H1 (cell line): Measurements from ENCODE around the gene MORN5. TPM values are rescaled to one million over a fixed set of nuclear protein-coding genes. Genes with fewer than 3 reads are reported as not detected.
A peak's percentile ranks its signal among the peaks of the same experiment; 100 is the strongest.

Experiments used
- CTCF ChIA-PET: fragments of 300-600 bp; sonication (Branson Sonifier 250); formaldehyde crosslinking; loops from one replicate; lab custom pipeline; 2021; ENCODE audit not compliant: partially characterized antibody; lab: Charles Lee
- POLR2A ChIA-PET: fragments of 300-600 bp; sonication (Branson Sonifier 250); formaldehyde crosslinking; loops from one replicate; lab custom pipeline; 2021; ENCODE audit warnings: inconsistent platforms; ENCODE audit not compliant: partially characterized antibody; lab: Charles Lee
- DNase-seq, 2 experiments: peaks; one replicate each; pipeline versions ENCODE4 v3.0.0 to v3.0.0-alpha.2; 2010 to 2022; ENCODE audit warnings: low spot score in 2 of 2, low read depth in 1 of 2, mixed read lengths in 1 of 2
- FAIRE-seq: peaks from 2 replicates; lab custom pipeline; 2011; peaks lifted over from hg19 to GRCh38; lab: Jason Lieb, UNC
- H2AFZ ChIP-seq: 2 replicates; pipeline ENCODE4 v1.8.1; 2012; ENCODE audit warnings: low read length, inconsistent platforms
- H2AK5ac ChIP-seq: 2 replicates; pipeline ENCODE4 v1.6.1; 2013; ENCODE audit warnings: low read depth, low read length
- H2BK120ac ChIP-seq: replicated peaks from 2 replicates; pipeline ENCODE3; 2013; ENCODE audit warnings: low read depth, low read length, inconsistent platforms
- H2BK12ac ChIP-seq: 2 replicates; pipeline ENCODE4 v1.6.1; 2013; ENCODE audit warnings: low read depth, low read length
- H2BK15ac ChIP-seq: 2 replicates; pipeline ENCODE4 v1.6.1; 2013; ENCODE audit warnings: low read length
- H2BK20ac ChIP-seq: 2 replicates; pipeline ENCODE4 v1.6.1; 2013; ENCODE audit warnings: low read length
- H2BK5ac ChIP-seq: 2 replicates; pipeline ENCODE4 v1.6.1; 2013; ENCODE audit warnings: low read depth, low read length
- H3K14ac ChIP-seq: 2 replicates; pipeline ENCODE4 v1.6.1; 2013; ENCODE audit warnings: inconsistent platforms; ENCODE audit not compliant: insufficient read length
- H3K18ac ChIP-seq: 2 replicates; pipeline ENCODE4 v1.6.1; 2013; ENCODE audit warnings: low read length; ENCODE audit errors: extremely low read depth
- H3K23ac ChIP-seq: 2 replicates; pipeline ENCODE4 v1.6.1; 2013; ENCODE audit warnings: inconsistent platforms; ENCODE audit not compliant: insufficient read length
- H3K23me2 ChIP-seq: 2 replicates; pipeline ENCODE4 v1.6.1; 2013; ENCODE audit warnings: low read depth, low read length
- H3K27ac ChIP-seq: 2 replicates; pipeline ENCODE4 v1.6.1; 2011; ENCODE audit warnings: low read depth, low read length, inconsistent platforms
- H3K27me3 ChIP-seq, 4 experiments: replicated peaks in 1 of 4; 1 replicate in 1 of 4; 2 replicates in 3 of 4; pipeline versions ENCODE4 v1.6.1 to v1.8.1; 2011 to 2013; ENCODE audit warnings: low read length in 3 of 4, mild to moderate bottlenecking in 3 of 4, inconsistent platforms in 2 of 4, mixed read lengths in 2 of 4, moderate library complexity in 1 of 4; ENCODE audit not compliant: control insufficient read depth in 3 of 4, insufficient read depth in 3 of 4; ENCODE audit errors: extremely low read depth in 1 of 4
- H3K36me3 ChIP-seq, 4 experiments: 2 replicates each; pipeline versions ENCODE4 v1.6.1 to v1.8.1; 2011 to 2013; ENCODE audit warnings: mild to moderate bottlenecking in 4 of 4, low read length in 3 of 4, moderate library complexity in 2 of 4, control low read depth in 1 of 4, inconsistent platforms in 1 of 4; ENCODE audit not compliant: insufficient read depth in 4 of 4, control insufficient read depth in 2 of 4
- H3K4ac ChIP-seq: replicated peaks from 2 replicates; pipeline ENCODE3; 2013; ENCODE audit warnings: low read length, low read depth, mixed read lengths, inconsistent platforms; ENCODE audit not compliant: insufficient read length
- H3K4me1 ChIP-seq, 4 experiments: replicated peaks in 1 of 4; 1 replicate in 1 of 4; 2 replicates in 3 of 4; pipeline versions ENCODE4 v1.6.1 to v1.8.1; 2011 to 2013; ENCODE audit warnings: low read length in 3 of 4, inconsistent platforms in 2 of 4, mixed read lengths in 1 of 4; ENCODE audit not compliant: insufficient read depth in 4 of 4, control insufficient read depth in 3 of 4
- H3K4me2 ChIP-seq, 2 experiments: 2 replicates each; pipeline versions ENCODE4 v1.6.1 to v1.8.1; 2011 to 2013; ENCODE audit warnings: low read depth in 2 of 2, low read length in 2 of 2, control low read depth in 1 of 2, inconsistent platforms in 1 of 2, mild to moderate bottlenecking in 1 of 2; ENCODE audit not compliant: insufficient read depth in 1 of 2
- H3K4me3 ChIP-seq, 4 experiments: fragments of 200-600, 300-600 bp in 1 of 4; sonication (generic), shearing (Covaris generic), sonication (Bioruptor Twin) in 1 of 4; 2 replicates each; pipeline versions ENCODE4 v1.5.1 to v1.8.1; 2011 to 2016; ENCODE audit warnings: low read length in 4 of 4, low read depth in 3 of 4, control low read depth in 2 of 4, inconsistent platforms in 2 of 4, mild to moderate bottlenecking in 2 of 4, mixed read lengths in 1 of 4, moderate library complexity in 1 of 4; ENCODE audit not compliant: insufficient read depth in 2 of 4; ENCODE audit errors: extremely low read depth in 1 of 4
- H3K56ac ChIP-seq: replicated peaks from 2 replicates; pipeline ENCODE3; 2013; ENCODE audit warnings: low read depth, mild to moderate bottlenecking, mixed read lengths, low read length, inconsistent platforms; ENCODE audit not compliant: insufficient read length
- H3K79me1 ChIP-seq: 2 replicates; pipeline ENCODE4 v1.6.1; 2013; ENCODE audit warnings: low read depth, low read length, control low read depth
- H3K79me2 ChIP-seq, 2 experiments: 2 replicates each; pipeline versions ENCODE4 v1.6.1 to v1.8.1; 2012 to 2013; ENCODE audit warnings: low read length in 2 of 2, mild to moderate bottlenecking in 2 of 2, inconsistent platforms in 1 of 2; ENCODE audit not compliant: insufficient read depth in 2 of 2, control insufficient read depth in 1 of 2
- H3K9ac ChIP-seq, 4 experiments: replicated peaks in 1 of 4; 1 replicate in 1 of 4; 2 replicates in 3 of 4; pipeline versions ENCODE4 v1.6.1 to v1.8.1; 2011 to 2013; ENCODE audit warnings: low read depth in 3 of 4, low read length in 3 of 4, control low read depth in 2 of 4, mild to moderate bottlenecking in 2 of 4, moderate library complexity in 2 of 4, inconsistent platforms in 1 of 4; ENCODE audit errors: extremely low read depth in 1 of 4
- H3K9me3 ChIP-seq, 2 experiments: 2 replicates each; pipeline versions ENCODE4 v1.6.1 to v1.8.1; 2012 to 2013; ENCODE audit warnings: mild to moderate bottlenecking in 2 of 2, moderate library complexity in 2 of 2, control low read depth in 1 of 2, inconsistent platforms in 1 of 2, low read depth in 1 of 2, low read length in 1 of 2, mixed read lengths in 1 of 2; ENCODE audit not compliant: insufficient read depth in 2 of 2
- H4K20me1 ChIP-seq, 2 experiments: replicated peaks in 1 of 2; 2 replicates each; pipeline versions ENCODE3 to v1.8.1; 2011 to 2013; ENCODE audit warnings: inconsistent platforms in 2 of 2, low read length in 2 of 2, mild to moderate bottlenecking in 1 of 2; ENCODE audit not compliant: insufficient read depth in 2 of 2, control insufficient read depth in 1 of 2
- H4K5ac ChIP-seq: 2 replicates; pipeline ENCODE4 v1.6.1; 2013; ENCODE audit warnings: low read length, low read depth, mixed read lengths, inconsistent platforms; ENCODE audit not compliant: insufficient read length
- H4K8ac ChIP-seq: 2 replicates; pipeline ENCODE4 v1.8.0; 2013; ENCODE audit warnings: mild to moderate bottlenecking, moderate library complexity, low read length, inconsistent platforms; ENCODE audit not compliant: insufficient read depth; ENCODE audit errors: extremely low read depth
- H4K91ac ChIP-seq: replicated peaks from 2 replicates; pipeline ENCODE3; 2013; ENCODE audit warnings: low read length, mixed read lengths, inconsistent platforms; ENCODE audit not compliant: insufficient read length
- E2F6 ChIP-seq: IDR thresholded peaks from 2 replicates; pipeline ENCODE4 v1.6.1; 2012; ENCODE audit warnings: inconsistent platforms
- NRF1 ChIP-seq: IDR thresholded peaks from 2 replicates; pipeline ENCODE4 v1.6.1; 2011; ENCODE audit warnings: mild to moderate bottlenecking, low read depth, low read length, improper control_type of control experiment
- POLR2A ChIP-seq, 2 experiments: IDR thresholded peaks; 1 replicate in 1 of 2; 2 replicates in 1 of 2; pipeline ENCODE4 v1.6.1; 2011; ENCODE audit warnings: low read depth in 2 of 2, low read length in 2 of 2, mild to moderate bottlenecking in 2 of 2; ENCODE audit errors: control extremely low read depth in 1 of 2
- SIN3A ChIP-seq, 2 experiments: IDR thresholded peaks in 1 of 2; conservative IDR thresholded peaks in 1 of 2; 2 replicates each; pipeline ENCODE4 v1.6.1; 2011 to 2012; ENCODE audit warnings: low read length in 2 of 2, improper control_type of control experiment in 1 of 2, low read depth in 1 of 2, mild to moderate bottlenecking in 1 of 2
- WGBS, 2 experiments: shearing (Covaris generic) in 1 of 2; methylation state at CpG; one replicate each; pipeline versions ENCODE4 v1.1.6 to v1.1.7; 2013 to 2015; ENCODE audit warnings: low lambda C conversion rate in 2 of 2, mixed read lengths in 2 of 2, inconsistent platforms in 1 of 2, low coverage in 1 of 2, missing lambda C conversion rate in 1 of 2; ENCODE audit not compliant: insufficient replicate concordance in 2 of 2, insufficient coverage in 1 of 2, insufficient read length in 1 of 2; ENCODE audit errors: extremely low coverage in 1 of 2, missing lambda C conversion rate in 1 of 2; 5-methylcytosine and 5-hydroxymethylcytosine counted together
- long read RNA-seq, 2 experiments: library from RNA in 1 of 2; library from capped mRNA in 1 of 2; stranded (forward); transcript quantifications; one replicate each; pipeline ENCODE4 v2.0.0, GENCODE V29; 2021; ENCODE audit warnings: inconsistent platforms in 1 of 2
- polyA minus RNA-seq, 3 experiments: library from RNA; depleted of rRNA, polyadenylated mRNA; stranded (reverse); fragments of >200 nt; gene quantifications; 1 replicate in 2 of 3; 2 replicates in 1 of 3; pipeline ENCODE4 v1.2.3, GENCODE V29; 2011
- polyA plus RNA-seq, 7 experiments: library from polyadenylated mRNA; depleted of rRNA in 3 of 7; stranded (reverse) in 5 of 7; unstranded in 2 of 7; fragments of >200 nt in 5 of 7; fragments of 200-250 nt in 2 of 7; gene quantifications; 1 replicate in 5 of 7; 2 replicates in 1 of 7; 4 replicates in 1 of 7; pipeline versions ENCODE4 v1.2.1 to v1.2.3, GENCODE V29; 2011 to 2013; ENCODE audit warnings: missing spikeins in 2 of 7, mixed read lengths in 2 of 7
- total RNA-seq: library from RNA; stranded (reverse); fragmentation: NEBNext Ultra II Directional; extraction: Animal tissue kit (Norgen Biotek cat#: 25700); gene quantifications from 2 replicates; pipeline ENCODE4 v1.2.1, GENCODE V29; 2021

Gene MORN5
- total RNA-seq (not detected in 2 replicates), polyA plus RNA-seq (2011; rRNA removed) (not detected in 2 replicates), polyA minus RNA-seq (2011; rRNA and poly(A)+ RNA removed) (not detected in 2 replicates)
- polyA plus RNA-seq (2011; cell fraction: cytosol; rRNA removed) = not detected
- polyA plus RNA-seq (2011; cell fraction: nucleus; rRNA removed) = not detected
- not detected in 4 replicates for polyA plus RNA-seq (2012, experiment 1 of 2)
- polyA plus RNA-seq (2012, experiment 2 of 2) = not detected
- not detected for polyA plus RNA-seq (2013, experiment 1 of 2)
- polyA plus RNA-seq (2013, experiment 2 of 2) = not detected
- polyA minus RNA-seq (2011; cell fraction: cytosol; rRNA and poly(A)+ RNA removed) = not detected
- polyA minus RNA-seq (2011; cell fraction: nucleus; rRNA and poly(A)+ RNA removed) = not detected
- long read RNA-seq, experiment 1 = 0 reads
- long read RNA-seq, experiment 2 = 0 reads

GRCh38 chr9:122159026-122159924, at the start of gene MORN5, which contains the start of gene NDUFA8:
MORN5 (plus strand) TSS chr9:122159908; CDS start chr9:122159973, 65 bp downstream.
NDUFA8 (minus strand) TSS chr9:122159779; CDS start chr9:122159677, 102 bp downstream.
- peak within 1 kb of the TSS; percentile 44; the same call in 1 of the 2 replicates for H3K18ac ChIP-seq
- H2BK20ac ChIP-seq = no peak within 1 kb of the TSS
- no peak within 1 kb of the TSS for H3K56ac ChIP-seq
- H2AK5ac ChIP-seq = no peak within 1 kb of the TSS
- peak within 1 kb of the TSS; percentile 38 to 94 (median 72) for H3K9ac ChIP-seq
- no peaks in the 10 kb centered on the region for H3K36me3 ChIP-seq
- no peaks in the 10 kb centered on the region; a peak in 1 of 7 replicates for H3K27me3 ChIP-seq
- H3K4me1 ChIP-seq = peaks cover 0 to 4% (median 0%) of the 10 kb centered on the region in 4 experiments; a peak in 2 of 7 replicates
- no peak within 1 kb of the TSS for H2BK120ac ChIP-seq
- peak; percentile 93 to 99 for DNase-seq
- peak within 1 kb of the TSS; percentile 37 for H3K27ac ChIP-seq
- no peak within 1 kb of the TSS for H3K23ac ChIP-seq
- H2BK12ac ChIP-seq = no peak within 1 kb of the TSS
- H3K23me2 ChIP-seq = peaks cover 2% of the 10 kb centered on the region
- H4K8ac ChIP-seq = no peak within 1 kb of the TSS
- peaks cover 0 to 2% of the 10 kb centered on the region in 2 experiments for H4K20me1 ChIP-seq
- peak within 1 kb of the TSS; percentile 87 for H2AFZ ChIP-seq
- H3K9me3 ChIP-seq = peaks cover 0 to 4% of the 10 kb centered on the region in 2 experiments; a peak in 2 of 4 replicates
- peaks cover 0 to 20% of the 10 kb centered on the region in 2 experiments; a peak in 3 of 4 replicates for H3K79me2 ChIP-seq
- peak within 1 kb of the TSS; percentile 95 to 100 for H3K4me2 ChIP-seq
- H3K4me3 ChIP-seq = peak within 1 kb of the TSS; percentile 88 to 93 (median 90)
- peak; percentile 98 for FAIRE-seq
- CTCF ChIA-PET = interaction anchor here (0.6 to 4.9 kb wide), 38 partner anchors 9 to 220 kb away, joined by 3 to 54 read pairs (median 5); no protein-coding TSS in a partner anchor
- H4K91ac ChIP-seq = no peak within 1 kb of the TSS
- no peak within 1 kb of the TSS for H3K4ac ChIP-seq
- peak within 1 kb of the TSS; percentile 88 for H4K5ac ChIP-seq
- no peak within 1 kb of the TSS for H2BK15ac ChIP-seq
- H3K14ac ChIP-seq = no peak within 1 kb of the TSS
- 0 out of 2 replicates have a peak, but pooled peaks cover 2% of the 10 kb centered on the region for H3K79me1 ChIP-seq
- H2BK5ac ChIP-seq = peak within 1 kb of the TSS; percentile 69; the same call in 1 of the 2 replicates
- WGBS, 2 experiments = 7% methylated on average over 46 of the region's 56 CpGs; no CpG with 5 or more reads in 1 of the 2 experiments
- POLR2A ChIA-PET = interaction anchor here (0.9 to 2.2 kb wide), 5 partner anchors 14 to 57 kb away, joined by 3 to 9 read pairs (median 3); no protein-coding TSS in a partner anchor
- TF ChIP-seq POLR2A (IDR thresholded peaks at IDR 0.05; ENCODE audit: control extremely low read depth in 1 of 2, low read depth in 2 of 2, low read length in 2 of 2) (peak; percentile 46 to 56), E2F6 (peak; percentile 29; the same call in 1 of the 2 replicates), NRF1 (peak; percentile 98), SIN3A (conservative IDR thresholded peaks at IDR 0.05 in 1 of 2, IDR thresholded peaks at IDR 0.05 in 1 of 2; ENCODE audit: low read depth in 1 of 2, low read length in 2 of 2) (peak in 1 of 2 experiments; percentile 56; a peak in 1 of 4 replicates)
